Coronary artery (tissue), 2 donors: Measurements from ENCODE around the gene HOXB2.

Experiments
- DNase-seq: peaks from one replicate; pipeline ENCODE4 v3.0.0-alpha.2; 2017; ENCODE audit warnings: low spot score
- H3K27ac ChIP-seq, 2 donors: fragments of 200-600 bp; sonication (generic); one replicate each; pipeline ENCODE4 v1.5.1; 2016 to 2019
- H3K4me3 ChIP-seq: fragments of 200-600 bp; sonication (generic); 2 replicates; pipeline ENCODE4 v1.5.1; 2016; ENCODE audit warnings: mild to moderate bottlenecking, moderate library complexity
- CTCF ChIP-seq: fragments of 200-600 bp; sonication (generic); IDR thresholded peaks from one replicate; pipeline ENCODE4 v1.5.1; 2019; ENCODE audit warnings: antibody characterized with exemption

The HOXB2 gene

GRCh38 chr17:48551214-48551555, 6.3 kb upstream of the HOXB2 start:
- Histone ChIP-seq H3K4me3 (peak overlapping the region; percentile 48), H3K27ac (peak overlapping the region in 1 of 2 donors; percentile 74)
- DNase-seq: no peak
- TF ChIP-seq CTCF: no peak

GRCh38 chr17:48550502-48551213, 5.7 kb upstream of the HOXB2 start:
- DNase-seq: no peak
- H3K27ac ChIP-seq: peak overlapping the region in 1 of 2 donors; percentile 38
- H3K4me3 ChIP-seq: peak overlapping the region; percentile 48
- TF ChIP-seq CTCF: no peak

- Histone ChIP-seq H3K4me3 (no peak overlapping the region), H3K27ac (peak overlapping the region in 1 of 2 donors; percentile 38)
- DNase-seq: no peak
- no peak for TF ChIP-seq CTCF
Measured at GRCh38 chr17:48549914-48550501, 5.1 kb upstream of the HOXB2 start.

- no peak overlapping the region for H3K4me3 ChIP-seq
- DNase-seq: no peak
- no peak for TF ChIP-seq CTCF
- no peak overlapping the region for H3K27ac ChIP-seq
Measured at GRCh38 chr17:48549281-48549630, 4.3 kb upstream of the HOXB2 start.

GRCh38 chr17:48548523-48549280, 3.8 kb upstream of the HOXB2 start:
- no peak for DNase-seq
- Histone ChIP-seq H3K27ac (peak overlapping the region; percentile 89 to 91), H3K4me3 (no peak overlapping the region)
- no peak for TF ChIP-seq CTCF

- peak overlapping the region; percentile 89 to 91 for H3K27ac ChIP-seq
- H3K4me3 ChIP-seq: peak overlapping the region; percentile 60
- no peak for DNase-seq
- TF ChIP-seq CTCF: no peak
Measured at GRCh38 chr17:48547808-48548522, 3.1 kb upstream of the HOXB2 start.
